Activated CD4-positive, alpha-beta T cell treated with anti-CD3 and anti-CD28 coated beads, Interleukin-2, amount 50 U/mL, for 48 hours (primary cell): ENCODE data around the gene TENT4B.
A peak's percentile ranks its signal among the peaks of the same experiment; 100 is the strongest.

Source experiments
- DNase-seq, 2 experiments: peaks; one replicate each; pipeline ENCODE4 v3.0.0-alpha.2; 2020

TENT4B gene

GRCh38 chr16:50260206-50261159, 107.4 kb downstream of the TENT4B start:
- DNase-seq: peak in 1 of 2 experiments; percentile 1

GRCh38 chr16:50261160-50261706, 108.1 kb downstream of the TENT4B start:
- DNase-seq: no peak

GRCh38 chr16:50261707-50262235, 108.7 kb downstream of the TENT4B start:
- no peak for DNase-seq

GRCh38 chr16:50263060-50263909, 110.2 kb downstream of the TENT4B start:
- DNase-seq: no peak

DNA sequence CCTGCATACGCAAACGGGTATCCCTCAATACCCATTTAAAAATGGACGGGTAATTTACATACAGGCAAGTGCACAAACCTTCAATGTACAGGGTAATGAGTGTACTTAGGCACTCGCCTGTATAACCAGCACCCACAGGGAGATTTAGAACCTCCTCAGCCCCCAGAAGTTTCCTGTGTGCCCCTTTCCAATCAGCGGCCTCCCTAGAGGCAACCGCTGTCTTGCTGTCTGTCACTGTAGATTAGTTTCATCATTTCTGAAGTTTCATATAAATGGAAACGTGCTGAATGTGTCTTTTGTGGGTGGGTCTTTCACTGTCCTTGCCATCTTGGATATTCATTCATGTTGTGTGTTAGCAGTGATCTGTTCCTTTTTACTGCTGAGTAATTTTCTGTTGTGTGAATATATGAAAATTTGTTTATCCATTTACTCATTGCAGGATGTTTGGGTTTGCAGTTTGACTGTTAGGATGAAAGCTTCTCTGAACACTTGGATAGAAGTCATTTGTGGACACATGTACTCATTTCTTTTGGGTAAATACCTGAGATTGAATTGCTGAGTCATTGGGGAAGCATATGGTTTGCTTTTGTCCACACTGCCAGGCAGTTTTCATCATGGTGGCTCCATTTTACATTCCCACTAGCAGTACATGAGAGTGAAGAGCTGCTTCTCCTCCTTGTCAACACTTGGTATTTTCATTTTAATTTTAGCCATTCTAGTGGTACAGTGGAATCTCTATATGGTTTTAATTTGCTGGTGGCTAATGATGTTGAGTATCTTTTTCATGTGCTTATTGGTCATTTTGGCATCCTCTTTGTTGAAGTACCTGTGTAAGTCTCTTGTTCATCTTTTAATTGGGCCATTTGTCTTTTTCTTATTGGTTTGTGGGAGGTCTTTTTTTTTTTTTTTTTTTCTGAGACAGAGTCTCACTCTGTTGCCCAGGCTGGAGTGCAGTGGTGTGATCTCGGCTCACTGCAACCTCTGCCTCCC, 111.1 kb downstream of the TENT4B start:
- DNase-seq: peak in 1 of 2 experiments; percentile 56

DNA sequence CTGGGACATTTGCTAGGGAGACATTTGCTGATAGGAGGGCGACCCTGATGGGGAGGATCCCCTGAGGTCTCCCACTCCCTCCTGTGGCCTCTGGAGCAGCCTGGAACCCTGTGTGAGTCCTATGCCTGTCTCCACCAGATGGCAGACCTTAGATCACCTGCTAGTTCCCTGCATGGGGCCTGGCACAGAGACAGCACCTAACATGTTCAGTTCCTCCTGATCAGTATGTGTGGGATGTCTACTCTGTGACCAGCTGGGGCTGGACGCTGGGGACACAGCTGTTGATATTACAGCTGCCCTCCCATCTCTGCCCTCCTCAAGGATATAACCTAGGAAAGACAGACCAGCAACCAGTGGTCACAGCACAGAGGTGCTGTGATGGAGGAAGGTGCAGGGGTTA, 112.2 kb downstream of the TENT4B start:
- DNase-seq: peak; percentile 40 to 55

DNA sequence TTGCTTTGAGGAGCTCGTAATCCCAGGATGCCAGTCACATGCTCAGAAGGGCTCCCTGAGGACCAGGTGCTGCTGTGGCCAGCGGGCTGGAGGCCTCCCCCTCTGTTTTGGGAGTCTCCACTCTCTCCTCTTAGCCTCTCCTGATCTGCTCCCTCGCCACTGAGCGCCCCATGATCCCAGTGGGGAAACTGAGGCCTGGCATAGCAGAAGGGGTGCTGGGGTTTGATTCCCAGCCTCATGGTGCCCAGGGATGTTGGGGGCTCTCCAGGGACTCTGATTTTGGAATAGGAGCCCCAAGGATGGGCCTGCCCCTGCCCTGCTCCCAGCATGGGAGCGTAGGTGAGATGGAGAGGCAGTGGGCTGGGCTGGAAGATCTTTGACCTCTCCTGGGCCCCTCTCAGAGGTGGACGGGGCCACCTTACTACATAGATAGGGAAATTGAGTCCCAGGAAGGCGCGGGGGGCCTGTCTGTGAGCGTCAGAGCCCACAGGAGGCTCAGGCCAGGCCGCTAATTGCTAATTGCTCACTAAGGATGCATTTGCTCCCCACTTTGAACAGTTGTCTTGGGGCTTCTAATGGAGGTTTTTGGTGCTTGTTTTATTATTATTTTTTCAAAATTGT, 112.7 kb downstream of the TENT4B start:
- DNase-seq: no peak

DNA sequence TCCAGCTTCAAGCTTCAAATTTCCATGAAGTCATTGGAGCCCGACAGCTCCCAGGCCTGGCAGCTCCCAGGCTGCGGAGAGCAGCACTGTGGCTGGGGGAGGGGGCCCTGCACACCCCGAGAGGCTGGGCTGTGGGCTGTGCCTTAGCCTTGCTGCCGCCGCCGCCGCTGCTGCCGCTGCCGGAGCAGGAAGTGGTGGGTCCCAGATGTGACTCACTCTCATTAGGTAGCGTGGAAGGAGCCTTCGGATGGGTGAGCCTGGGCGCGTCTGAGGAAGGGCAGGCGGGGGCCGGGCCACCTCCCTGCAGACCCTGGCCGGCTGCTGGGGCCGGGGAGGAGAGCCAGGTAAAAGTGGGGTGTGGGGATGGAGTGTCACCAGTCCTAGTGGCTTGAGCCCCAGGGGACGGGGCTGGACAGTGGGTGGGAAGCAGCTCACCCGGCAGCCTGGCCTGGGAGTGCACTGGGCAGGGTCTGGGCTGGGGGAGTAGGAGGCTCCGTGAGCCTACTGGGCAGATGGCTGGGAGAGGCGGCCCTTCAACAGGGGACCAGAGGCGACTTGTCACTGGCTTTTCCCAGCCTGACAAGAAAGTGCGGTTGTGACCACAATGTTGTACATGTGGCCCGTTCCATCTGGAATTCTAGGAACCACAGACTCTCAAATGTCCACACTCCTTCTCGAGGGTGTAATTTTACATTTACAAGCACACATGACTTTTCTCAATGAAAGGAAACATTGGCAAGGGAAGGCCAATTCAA, 113.4 kb downstream of the TENT4B start, which contains the start of gene ADCY7:
Gene ADCY7 (plus strand): TSS at position 215 of the 755 bp plus-strand sequence. CDS start 21,629 bp downstream, outside the sequence.
- DNase-seq: peak; percentile 86 to 88

DNA sequence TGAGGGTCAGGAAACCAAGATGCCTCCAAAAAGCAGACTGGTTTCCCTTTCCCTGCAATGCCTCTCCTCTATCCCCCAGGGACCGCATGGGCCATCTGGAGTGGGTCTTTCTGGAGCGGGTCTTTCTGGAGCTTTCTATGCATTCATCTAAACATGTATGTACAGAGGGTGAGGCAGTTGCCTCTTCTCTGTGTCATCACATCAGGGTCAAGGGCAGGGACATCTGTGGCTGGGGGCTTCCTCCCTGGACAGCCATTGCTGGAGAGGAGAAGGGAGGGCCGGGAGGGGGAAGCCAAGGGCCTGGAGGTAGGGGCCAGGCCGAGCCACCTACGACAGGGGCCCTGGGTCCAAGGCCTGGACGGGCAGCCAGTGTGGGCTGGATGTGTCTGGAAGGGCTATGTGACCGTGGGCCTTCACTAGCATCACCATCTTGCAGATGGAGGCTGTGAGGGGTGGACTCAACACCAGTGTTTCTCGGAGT, 114.1 kb downstream of the TENT4B start:
- DNase-seq: no peak

DNA sequence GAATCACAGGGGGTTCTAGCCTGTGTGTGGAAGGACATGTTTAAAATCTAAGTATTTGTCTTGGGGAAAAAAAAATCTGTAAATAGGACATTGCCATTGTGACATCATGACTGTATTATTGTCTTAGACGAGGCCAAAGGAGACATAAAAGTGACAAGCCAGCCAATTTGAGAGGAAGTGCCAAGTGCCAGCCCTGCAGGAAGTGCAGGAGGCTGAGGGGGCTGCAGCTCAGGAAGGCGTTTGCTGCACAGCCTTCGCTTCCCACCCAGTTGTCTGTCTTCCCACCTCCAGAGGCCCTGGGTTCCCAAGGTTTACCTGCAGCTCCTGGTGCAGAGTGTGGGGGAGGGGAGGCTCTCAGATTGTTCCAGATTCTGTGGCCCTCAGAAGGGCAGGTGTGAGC, 114.5 kb downstream of the TENT4B start:
- no peak for DNase-seq

DNA sequence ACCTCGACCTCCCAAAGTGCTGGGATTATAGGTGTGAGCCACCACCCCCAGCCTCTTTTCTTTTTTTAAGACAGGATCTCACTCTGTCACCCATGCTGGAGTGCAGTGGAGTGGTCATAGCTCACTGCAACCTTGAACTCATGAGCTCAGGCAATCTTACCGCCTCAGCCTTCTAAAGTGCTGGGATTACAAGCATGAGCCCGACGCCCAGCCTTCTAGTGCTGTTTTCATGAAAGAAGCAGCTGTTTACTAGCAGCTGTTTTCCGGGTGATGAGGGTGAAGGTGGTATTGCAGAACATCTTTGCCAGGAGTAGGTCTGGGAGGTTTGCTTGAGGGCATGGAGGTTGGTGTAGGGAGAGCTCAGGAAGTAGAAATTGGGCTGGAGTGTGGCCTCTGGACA, 115.2 kb downstream of the TENT4B start:
- no peak for DNase-seq

- no peak for DNase-seq
Observed at GRCh38 chr16:50269061-50269705, 116.1 kb downstream of the TENT4B start.

GRCh38 chr16:50269769-50270509, 116.8 kb downstream of the TENT4B start:
- DNase-seq: no peak

- no peak for DNase-seq
Observed at GRCh38 chr16:50270510-50271147, 117.5 kb downstream of the TENT4B start.

GRCh38 chr16:50271148-50272041, 118.3 kb downstream of the TENT4B start:
- no peak for DNase-seq

DNA sequence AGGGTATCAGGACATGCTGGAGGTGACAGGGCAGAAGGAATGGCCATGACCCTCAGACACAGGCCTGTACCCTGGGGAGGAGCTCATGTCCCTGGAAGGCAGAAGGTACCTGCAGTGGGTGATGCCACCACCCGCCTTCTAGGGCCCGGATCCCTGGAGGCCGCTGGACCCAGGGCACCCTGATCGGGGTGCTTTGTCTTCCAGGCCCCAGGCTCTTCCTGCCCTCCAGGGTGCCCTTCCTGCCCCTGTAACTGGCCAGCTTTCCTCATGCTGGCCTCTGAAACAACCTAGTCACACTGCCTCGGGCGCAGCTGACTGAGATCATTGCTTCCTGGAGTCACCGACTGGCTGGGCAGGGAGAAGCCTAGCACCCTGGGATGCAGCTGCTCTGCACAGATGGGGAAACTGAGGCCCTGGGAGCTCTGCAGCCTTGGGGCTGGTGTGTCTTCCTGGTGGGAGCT, 119.0 kb downstream of the TENT4B start:
- peak in 1 of 2 experiments; percentile 23 for DNase-seq
